Cardiac muscle cell (in vitro differentiated cells and primary cell): ENCODE results near the gene SH3BGRL3. TPM values are rescaled to one million over a fixed set of nuclear protein-coding genes. Genes with fewer than 3 reads are reported as not detected.
"Not testable (repeated sequence)": the region's sequence is repeated elsewhere in the genome, so short reads cannot be mapped to it uniquely, and the experiment has no call there.

Experiments
- DNase-seq, 2 donors: peaks; one replicate each; pipeline versions ENCODE4 v3.0.0 to v3.0.0-alpha.2; 2010 to 2017; ENCODE audit warnings: low read depth in 1 of 2, low spot score in 1 of 2
- H3K27ac ChIP-seq: fragments of 200-600 bp; sonication (generic); 2 replicates; pipeline ENCODE4 v1.5.1; 2016
- H3K27me3 ChIP-seq: fragments of 200-600 bp; sonication (generic); 2 replicates; pipeline ENCODE4 v1.6.0; 2016; ENCODE audit warnings: control low read depth
- H3K36me3 ChIP-seq: fragments of 200-600 bp; sonication (generic); 2 replicates; pipeline ENCODE4 v1.5.1; 2016; ENCODE audit warnings: control low read depth
- H3K4me1 ChIP-seq: fragments of 200-600 bp; sonication (generic); 2 replicates; pipeline ENCODE4 v1.8.1; 2017; ENCODE audit warnings: low read depth, mild to moderate bottlenecking, mixed run types
- H3K4me3 ChIP-seq: fragments of 200-600 bp; sonication (generic); 2 replicates; pipeline ENCODE4 v1.5.1; 2016; ENCODE audit warnings: mild to moderate bottlenecking
- H3K9me3 ChIP-seq: fragments of 200-600 bp; sonication (generic); 2 replicates; pipeline ENCODE4 v1.5.1; 2017; ENCODE audit warnings: low read depth, mild to moderate bottlenecking, control low read depth
- polyA plus RNA-seq: library from polyadenylated mRNA; unstranded; fragments of >200 nt; fragmentation: Nextera tagmentation; extraction: Ambion mirVana; gene quantifications from 2 replicates; pipeline ENCODE4 v1.2.1, GENCODE V29; 2016
- total RNA-seq: library from RNA; depleted of rRNA; stranded (reverse); fragments of >200 nt; gene quantifications from 2 replicates; pipeline ENCODE4 v1.2.3, GENCODE V29; 2016
- TF ChIP-seq, protein P1 (sequence below): IDR thresholded peaks from 2 replicates; pipeline ENCODE4 v1.5.1; 2012; ENCODE audit warnings: low read depth, mild to moderate bottlenecking, low read length

Gene SH3BGRL3
- total and polyA plus RNA-seq, 2 experiments from 2014 or later = 23.0 to 119 TPM

DNA sequence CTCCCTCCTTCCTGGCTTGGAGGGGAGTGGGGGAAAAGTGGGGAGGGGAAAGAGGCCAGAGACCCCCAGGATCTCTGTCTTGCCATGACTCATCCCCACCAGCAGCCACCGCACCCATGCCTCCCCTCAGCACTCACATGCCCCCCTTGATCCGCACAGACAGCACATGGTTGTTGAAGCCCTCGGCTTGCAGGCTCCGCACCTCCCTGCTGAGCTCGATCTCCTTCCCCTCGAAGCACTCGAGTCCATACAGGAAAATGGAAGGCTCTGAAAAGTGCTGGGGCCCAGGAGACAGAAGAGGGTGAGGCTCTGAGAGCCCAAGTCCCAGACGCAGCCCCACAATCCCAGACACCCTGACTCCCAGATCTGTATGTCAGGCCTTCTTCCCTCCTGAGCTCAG lies 48.7 kb downstream of the SH3BGRL3 start:
- Histone ChIP-seq H3K27ac (no peak overlapping the region), H3K9me3 (no peaks in the 10 kb centered on the region), H3K36me3 (no peaks in the 10 kb centered on the region), H3K4me1 (no peaks in the 10 kb centered on the region), H3K4me3 (no peak overlapping the region), H3K27me3 (no peaks in the 10 kb centered on the region)
- TF ChIP-seq, protein P1, sequence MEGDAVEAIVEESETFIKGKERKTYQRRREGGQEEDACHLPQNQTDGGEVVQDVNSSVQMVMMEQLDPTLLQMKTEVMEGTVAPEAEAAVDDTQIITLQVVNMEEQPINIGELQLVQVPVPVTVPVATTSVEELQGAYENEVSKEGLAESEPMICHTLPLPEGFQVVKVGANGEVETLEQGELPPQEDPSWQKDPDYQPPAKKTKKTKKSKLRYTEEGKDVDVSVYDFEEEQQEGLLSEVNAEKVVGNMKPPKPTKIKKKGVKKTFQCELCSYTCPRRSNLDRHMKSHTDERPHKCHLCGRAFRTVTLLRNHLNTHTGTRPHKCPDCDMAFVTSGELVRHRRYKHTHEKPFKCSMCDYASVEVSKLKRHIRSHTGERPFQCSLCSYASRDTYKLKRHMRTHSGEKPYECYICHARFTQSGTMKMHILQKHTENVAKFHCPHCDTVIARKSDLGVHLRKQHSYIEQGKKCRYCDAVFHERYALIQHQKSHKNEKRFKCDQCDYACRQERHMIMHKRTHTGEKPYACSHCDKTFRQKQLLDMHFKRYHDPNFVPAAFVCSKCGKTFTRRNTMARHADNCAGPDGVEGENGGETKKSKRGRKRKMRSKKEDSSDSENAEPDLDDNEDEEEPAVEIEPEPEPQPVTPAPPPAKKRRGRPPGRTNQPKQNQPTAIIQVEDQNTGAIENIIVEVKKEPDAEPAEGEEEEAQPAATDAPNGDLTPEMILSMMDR = no peak
- no peak for DNase-seq

DNA sequence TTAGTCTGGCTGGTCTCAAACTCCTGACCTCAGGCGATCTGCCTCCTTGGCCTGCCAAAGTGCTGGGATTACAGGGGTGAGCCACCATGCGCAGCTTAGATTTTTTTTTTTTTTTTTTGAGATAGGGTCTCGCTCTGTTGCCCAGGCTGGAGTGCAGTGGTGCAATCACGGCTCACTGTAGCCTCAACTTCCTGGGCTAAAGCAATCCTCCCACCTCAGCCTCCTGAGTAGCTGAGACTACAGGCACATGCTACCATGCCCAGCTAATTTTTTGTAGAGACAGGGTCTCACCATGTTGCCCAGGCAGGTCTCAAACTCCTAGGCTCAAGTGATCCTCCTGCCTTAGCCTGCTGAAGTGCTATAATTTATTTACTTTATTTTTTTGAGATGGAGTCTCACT lies 49.5 kb downstream of the SH3BGRL3 start:
- H3K4me1 ChIP-seq, DNase-seq, H3K9me3 ChIP-seq, H3K27me3 ChIP-seq, H3K36me3 ChIP-seq, H3K4me3 ChIP-seq, H3K27ac ChIP-seq: not testable (repeated sequence)

DNA sequence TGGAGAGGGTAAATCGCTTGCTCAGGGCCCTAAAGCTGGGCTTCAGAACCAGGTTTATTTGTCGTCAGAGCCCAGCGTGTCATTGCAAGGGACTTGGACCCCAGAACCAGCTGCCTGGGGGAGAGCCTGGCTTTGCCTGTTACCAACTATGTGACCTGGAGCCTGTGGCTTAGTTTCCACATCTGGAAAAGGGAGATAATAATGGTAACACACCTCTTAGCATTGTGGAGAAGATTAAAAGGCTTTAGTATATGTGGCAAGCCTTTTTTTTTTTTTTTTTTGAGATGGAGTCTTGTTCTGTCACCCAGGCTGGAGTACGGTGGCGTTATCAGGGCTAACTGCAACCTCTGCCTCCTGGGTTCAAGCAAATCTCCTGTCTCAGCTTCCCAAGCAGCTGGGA lies 50.4 kb downstream of the SH3BGRL3 start:
- Histone ChIP-seq H3K4me1 (no peaks in the 10 kb centered on the region), H3K27me3 (no peaks in the 10 kb centered on the region), H3K4me3 (no peak overlapping the region), H3K9me3 (no peaks in the 10 kb centered on the region), H3K36me3 (no peaks in the 10 kb centered on the region), H3K27ac (no peak overlapping the region)
- DNase-seq = no peak
- TF ChIP-seq, protein P1 = no peak

Other genes starting within 250 kb of the SH3BGRL3 start
- 1.3 and 1.5 TPM in 2 replicates for gene SLC30A2, start 234.0 kb upstream of the SH3BGRL3 start, total RNA-seq
- gene SLC30A2, start 234.0 kb upstream of the SH3BGRL3 start, polyA plus RNA-seq = 0.16 and 1.8 TPM in 2 replicates
- 29.4 and 39.6 TPM in 2 replicates for gene TRIM63, start 212.5 kb upstream of the SH3BGRL3 start, total RNA-seq
- 25.8 and 32.8 TPM in 2 replicates for gene TRIM63, start 212.5 kb upstream of the SH3BGRL3 start, polyA plus RNA-seq
- 3.7 and 8.5 TPM in 2 replicates for gene PDIK1L, start 168.3 kb upstream of the SH3BGRL3 start, total RNA-seq
- gene PDIK1L, start 168.3 kb upstream of the SH3BGRL3 start, polyA plus RNA-seq = 4.2 and 7.1 TPM in 2 replicates
- gene FAM110D, start 121.0 kb upstream of the SH3BGRL3 start, total RNA-seq = 4.7 and 6.8 TPM in 2 replicates
- 8.1 and 10.9 TPM in 2 replicates for gene FAM110D, start 121.0 kb upstream of the SH3BGRL3 start, polyA plus RNA-seq
- not detected in 2 replicates for gene C1orf232, start 111.1 kb upstream of the SH3BGRL3 start, total RNA-seq
- gene C1orf232, start 111.1 kb upstream of the SH3BGRL3 start, polyA plus RNA-seq = not detected in 2 replicates
- gene ZNF593, start 110.2 kb upstream of the SH3BGRL3 start, total RNA-seq = 34.5 and 47.8 TPM in 2 replicates
- 43.6 and 58.0 TPM in 2 replicates for gene ZNF593, start 110.2 kb upstream of the SH3BGRL3 start, polyA plus RNA-seq
- not detected in 2 replicates for gene ZNF593OS, start 108.3 kb upstream of the SH3BGRL3 start, total RNA-seq
- 2.9 and 3.4 TPM in 2 replicates for gene ZNF593OS, start 108.3 kb upstream of the SH3BGRL3 start, polyA plus RNA-seq
- gene CNKSR1, start 102.6 kb upstream of the SH3BGRL3 start, total RNA-seq = 8.4 and 9.7 TPM in 2 replicates
- 7.5 and 7.6 TPM in 2 replicates for gene CNKSR1, start 102.6 kb upstream of the SH3BGRL3 start, polyA plus RNA-seq
- 0.42 TPM in 1 of 2 replicates, not detected in the other for gene CATSPER4, start 89.5 kb upstream of the SH3BGRL3 start, total RNA-seq
- 0.50 TPM in 1 of 2 replicates, not detected in the other for gene CATSPER4, start 89.5 kb upstream of the SH3BGRL3 start, polyA plus RNA-seq
- gene CEP85, start 45.9 kb upstream of the SH3BGRL3 start, total RNA-seq = 32.7 and 33.2 TPM in 2 replicates
- 22.9 and 28.8 TPM in 2 replicates for gene CEP85, start 45.9 kb upstream of the SH3BGRL3 start, polyA plus RNA-seq
- 13.8 and 21.1 TPM in 2 replicates for gene UBXN11, start 26.6 kb downstream of the SH3BGRL3 start, total RNA-seq
- gene UBXN11, start 26.6 kb downstream of the SH3BGRL3 start, polyA plus RNA-seq = 40.1 and 41.3 TPM in 2 replicates
- gene CD52, start 37.9 kb downstream of the SH3BGRL3 start, total RNA-seq = not detected in 2 replicates
- 2.0 and 3.3 TPM in 2 replicates for gene CD52, start 37.9 kb downstream of the SH3BGRL3 start, polyA plus RNA-seq
- gene CRYBG2, start 74.0 kb downstream of the SH3BGRL3 start, total RNA-seq = 0.06 TPM in 1 of 2 replicates, not detected in the other
- 0.89 and 1.7 TPM in 2 replicates for gene CRYBG2, start 74.0 kb downstream of the SH3BGRL3 start, polyA plus RNA-seq
- not detected in 2 replicates for gene ZNF683, start 92.7 kb downstream of the SH3BGRL3 start, total RNA-seq
- not detected in 2 replicates for gene ZNF683, start 92.7 kb downstream of the SH3BGRL3 start, polyA plus RNA-seq
- 7.2 and 16.6 TPM in 2 replicates for gene LIN28A, start 130.7 kb downstream of the SH3BGRL3 start, total RNA-seq
- gene LIN28A, start 130.7 kb downstream of the SH3BGRL3 start, polyA plus RNA-seq = 3.4 and 5.6 TPM in 2 replicates
- gene DHDDS, start 152.2 kb downstream of the SH3BGRL3 start, total RNA-seq = 48.7 and 51.1 TPM in 2 replicates
- 41.7 and 46.8 TPM in 2 replicates for gene DHDDS, start 152.2 kb downstream of the SH3BGRL3 start, polyA plus RNA-seq
- gene HMGN2, start 192.4 kb downstream of the SH3BGRL3 start, total RNA-seq = 417 and 533 TPM in 2 replicates
- 792 and 1,191 TPM in 2 replicates for gene HMGN2, start 192.4 kb downstream of the SH3BGRL3 start, polyA plus RNA-seq
- 32.4 and 46.2 TPM in 2 replicates for gene RPS6KA1, start 249.7 kb downstream of the SH3BGRL3 start, total RNA-seq
- 22.6 and 26.9 TPM in 2 replicates for gene RPS6KA1, start 249.7 kb downstream of the SH3BGRL3 start, polyA plus RNA-seq